Measurements from ENCODE around the gene PRKACB. TPM values are rescaled to one million over a fixed set of nuclear protein-coding genes. Genes with fewer than 3 reads are reported as not detected.

The PRKACB gene
- total and polyA plus RNA-seq, 2 experiments from 2014 or later: 14.6 to 28.0 TPM

DNA sequence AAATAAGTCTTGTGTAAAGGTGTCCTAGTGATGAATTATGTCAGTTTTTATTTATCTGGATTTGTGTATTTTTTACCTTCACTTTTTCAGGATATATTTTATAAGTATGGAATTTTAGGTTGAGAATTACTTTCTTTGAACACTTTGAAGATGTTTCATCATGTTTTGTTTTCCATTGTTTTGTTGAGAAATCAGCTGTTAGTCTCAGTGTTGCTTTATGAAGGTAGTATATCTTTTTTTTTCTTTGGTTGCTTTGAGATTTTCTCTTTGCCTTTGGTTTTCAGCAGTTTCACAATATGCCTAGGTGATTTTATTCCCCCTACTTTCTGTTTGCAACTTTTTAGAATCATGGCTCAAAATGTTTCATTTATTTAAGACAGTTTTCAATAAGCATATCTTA is 48.8 kb upstream of the PRKACB start:
- Histone ChIP-seq H3K27me3 (ENCODE audit: insufficient read depth) (no peaks in the 10 kb centered on the region), H3K4me3 (no peak overlapping the region), H4K20me1 (replicated peaks; ENCODE audit: insufficient read depth) (no peaks in the 10 kb centered on the region), H3K27ac (ENCODE audit: low read depth) (no peak overlapping the region), H3K4me1 (ENCODE audit: insufficient read depth) (no peaks in the 10 kb centered on the region), H3K36me3 (ENCODE audit: insufficient read depth) (no peaks in the 10 kb centered on the region), H3K79me2 (replicated peaks; ENCODE audit: insufficient read depth) (peaks cover 62% of the 10 kb centered on the region), H3K4me2 (no peak overlapping the region), H3K9me2 (ENCODE audit: insufficient read depth) (no peaks in the 10 kb centered on the region), H3F3A (replicated peaks; ENCODE audit: low read depth) (no peaks in the 10 kb centered on the region), H2AFZ (no peak overlapping the region)
- Mint-ChIP-seq H3K27ac (no peak overlapping the region), H3K36me3 (ENCODE audit: low read depth) (peaks cover 14% of the 10 kb centered on the region; the same call in 2 of the 3 replicates), H3K4me1 (no peaks in the 10 kb centered on the region), H3K4me3 (no peak overlapping the region), H3K27me3 (ENCODE audit: insufficient read depth, low read depth, poor library complexity) (peaks cover 3% of the 10 kb centered on the region), H3K9me3 (no peaks in the 10 kb centered on the region)
- TF ChIP-seq, protein P1, sequence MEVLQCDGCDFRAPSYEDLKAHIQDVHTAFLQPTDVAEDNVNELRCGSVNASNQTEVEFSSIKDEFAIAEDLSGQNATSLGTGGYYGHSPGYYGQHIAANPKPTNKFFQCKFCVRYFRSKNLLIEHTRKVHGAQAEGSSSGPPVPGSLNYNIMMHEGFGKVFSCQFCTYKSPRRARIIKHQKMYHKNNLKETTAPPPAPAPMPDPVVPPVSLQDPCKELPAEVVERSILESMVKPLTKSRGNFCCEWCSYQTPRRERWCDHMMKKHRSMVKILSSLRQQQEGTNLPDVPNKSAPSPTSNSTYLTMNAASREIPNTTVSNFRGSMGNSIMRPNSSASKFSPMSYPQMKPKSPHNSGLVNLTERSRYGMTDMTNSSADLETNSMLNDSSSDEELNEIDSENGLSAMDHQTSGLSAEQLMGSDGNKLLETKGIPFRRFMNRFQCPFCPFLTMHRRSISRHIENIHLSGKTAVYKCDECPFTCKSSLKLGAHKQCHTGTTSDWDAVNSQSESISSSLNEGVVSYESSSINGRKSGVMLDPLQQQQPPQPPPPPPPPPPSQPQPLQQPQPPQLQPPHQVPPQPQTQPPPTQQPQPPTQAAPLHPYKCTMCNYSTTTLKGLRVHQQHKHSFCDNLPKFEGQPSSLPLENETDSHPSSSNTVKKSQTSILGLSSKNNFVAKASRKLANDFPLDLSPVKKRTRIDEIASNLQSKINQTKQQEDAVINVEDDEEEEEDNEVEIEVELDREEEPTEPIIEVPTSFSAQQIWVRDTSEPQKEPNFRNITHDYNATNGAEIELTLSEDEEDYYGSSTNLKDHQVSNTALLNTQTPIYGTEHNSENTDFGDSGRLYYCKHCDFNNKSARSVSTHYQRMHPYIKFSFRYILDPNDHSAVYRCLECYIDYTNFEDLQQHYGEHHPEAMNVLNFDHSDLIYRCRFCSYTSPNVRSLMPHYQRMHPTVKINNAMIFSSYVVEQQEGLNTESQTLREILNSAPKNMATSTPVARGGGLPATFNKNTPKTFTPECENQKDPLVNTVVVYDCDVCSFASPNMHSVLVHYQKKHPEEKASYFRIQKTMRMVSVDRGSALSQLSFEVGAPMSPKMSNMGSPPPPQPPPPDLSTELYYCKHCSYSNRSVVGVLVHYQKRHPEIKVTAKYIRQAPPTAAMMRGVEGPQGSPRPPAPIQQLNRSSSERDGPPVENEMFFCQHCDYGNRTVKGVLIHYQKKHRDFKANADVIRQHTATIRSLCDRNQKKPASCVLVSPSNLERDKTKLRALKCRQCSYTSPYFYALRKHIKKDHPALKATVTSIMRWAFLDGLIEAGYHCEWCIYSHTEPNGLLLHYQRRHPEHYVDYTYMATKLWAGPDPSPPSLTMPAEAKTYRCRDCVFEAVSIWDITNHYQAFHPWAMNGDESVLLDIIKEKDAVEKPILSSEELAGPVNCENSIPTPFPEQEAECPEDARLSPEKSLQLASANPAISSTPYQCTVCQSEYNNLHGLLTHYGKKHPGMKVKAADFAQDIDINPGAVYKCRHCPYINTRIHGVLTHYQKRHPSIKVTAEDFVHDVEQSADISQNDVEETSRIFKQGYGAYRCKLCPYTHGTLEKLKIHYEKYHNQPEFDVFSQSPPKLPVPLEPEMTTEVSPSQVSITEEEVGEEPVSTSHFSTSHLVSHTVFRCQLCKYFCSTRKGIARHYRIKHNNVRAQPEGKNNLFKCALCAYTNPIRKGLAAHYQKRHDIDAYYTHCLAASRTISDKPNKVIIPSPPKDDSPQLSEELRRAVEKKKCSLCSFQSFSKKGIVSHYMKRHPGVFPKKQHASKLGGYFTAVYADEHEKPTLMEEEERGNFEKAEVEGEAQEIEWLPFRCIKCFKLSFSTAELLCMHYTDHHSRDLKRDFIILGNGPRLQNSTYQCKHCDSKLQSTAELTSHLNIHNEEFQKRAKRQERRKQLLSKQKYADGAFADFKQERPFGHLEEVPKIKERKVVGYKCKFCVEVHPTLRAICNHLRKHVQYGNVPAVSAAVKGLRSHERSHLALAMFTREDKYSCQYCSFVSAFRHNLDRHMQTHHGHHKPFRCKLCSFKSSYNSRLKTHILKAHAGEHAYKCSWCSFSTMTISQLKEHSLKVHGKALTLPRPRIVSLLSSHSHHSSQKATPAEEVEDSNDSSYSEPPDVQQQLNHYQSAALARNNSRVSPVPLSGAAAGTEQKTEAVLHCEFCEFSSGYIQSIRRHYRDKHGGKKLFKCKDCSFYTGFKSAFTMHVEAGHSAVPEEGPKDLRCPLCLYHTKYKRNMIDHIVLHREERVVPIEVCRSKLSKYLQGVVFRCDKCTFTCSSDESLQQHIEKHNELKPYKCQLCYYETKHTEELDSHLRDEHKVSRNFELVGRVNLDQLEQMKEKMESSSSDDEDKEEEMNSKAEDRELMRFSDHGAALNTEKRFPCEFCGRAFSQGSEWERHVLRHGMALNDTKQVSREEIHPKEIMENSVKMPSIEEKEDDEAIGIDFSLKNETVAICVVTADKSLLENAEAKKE (CRISPR knock-in tag; IDR thresholded peaks at IDR 0.05): no peak
- ATAC-seq (no peak), DNase-seq (ENCODE audit: low spot score) (no peak)

DNA sequence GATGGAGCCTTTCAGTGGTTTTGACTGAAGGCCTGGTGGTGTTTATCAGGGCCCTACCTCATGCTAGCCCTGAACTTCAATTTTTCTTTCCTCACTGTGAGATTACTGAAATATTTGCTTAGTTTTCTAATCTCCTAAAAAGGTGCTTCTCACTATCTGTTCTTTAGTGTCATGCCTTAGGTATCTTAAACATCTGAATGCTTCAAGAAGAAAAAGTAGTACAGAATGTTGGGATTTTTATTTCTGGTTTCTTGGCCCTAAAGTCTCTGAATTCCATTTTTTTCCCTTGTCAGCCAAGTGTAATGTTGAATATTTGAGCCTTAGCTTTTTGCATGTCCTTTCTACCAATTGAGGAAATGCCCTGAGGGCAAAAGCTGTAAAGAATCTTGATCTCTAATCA is 47.9 kb upstream of the PRKACB start:
- H3K4me1 ChIP-seq (ENCODE audit: insufficient read depth): no peaks in the 10 kb centered on the region
- no peaks in the 10 kb centered on the region for H3K9me2 ChIP-seq (ENCODE audit: insufficient read depth)
- H3F3A ChIP-seq (replicated peaks; ENCODE audit: low read depth): no peaks in the 10 kb centered on the region
- H3K27me3 Mint-ChIP-seq (ENCODE audit: insufficient read depth, low read depth, poor library complexity): peaks cover 3% of the 10 kb centered on the region
- no peak overlapping the region for H3K27ac Mint-ChIP-seq
- H3K4me2 ChIP-seq: no peak overlapping the region
- H2AFZ ChIP-seq: no peak overlapping the region
- DNase-seq (ENCODE audit: low spot score) (no peak), ATAC-seq (no peak)
- no peaks in the 10 kb centered on the region for H3K4me1 Mint-ChIP-seq
- H3K4me3 Mint-ChIP-seq: no peak overlapping the region
- H4K20me1 ChIP-seq (replicated peaks; ENCODE audit: insufficient read depth): no peaks in the 10 kb centered on the region
- H3K79me2 ChIP-seq (replicated peaks; ENCODE audit: insufficient read depth): peaks cover 62% of the 10 kb centered on the region
- no peaks in the 10 kb centered on the region for H3K27me3 ChIP-seq (ENCODE audit: insufficient read depth)
- H3K4me3 ChIP-seq: no peak overlapping the region
- no peaks in the 10 kb centered on the region for H3K36me3 ChIP-seq (ENCODE audit: insufficient read depth)
- H3K27ac ChIP-seq (ENCODE audit: low read depth): no peak overlapping the region
- H3K36me3 Mint-ChIP-seq (ENCODE audit: low read depth): peaks cover 14% of the 10 kb centered on the region; the same call in 2 of the 3 replicates
- H3K9me3 Mint-ChIP-seq: no peaks in the 10 kb centered on the region
- TF ChIP-seq, protein P2, sequence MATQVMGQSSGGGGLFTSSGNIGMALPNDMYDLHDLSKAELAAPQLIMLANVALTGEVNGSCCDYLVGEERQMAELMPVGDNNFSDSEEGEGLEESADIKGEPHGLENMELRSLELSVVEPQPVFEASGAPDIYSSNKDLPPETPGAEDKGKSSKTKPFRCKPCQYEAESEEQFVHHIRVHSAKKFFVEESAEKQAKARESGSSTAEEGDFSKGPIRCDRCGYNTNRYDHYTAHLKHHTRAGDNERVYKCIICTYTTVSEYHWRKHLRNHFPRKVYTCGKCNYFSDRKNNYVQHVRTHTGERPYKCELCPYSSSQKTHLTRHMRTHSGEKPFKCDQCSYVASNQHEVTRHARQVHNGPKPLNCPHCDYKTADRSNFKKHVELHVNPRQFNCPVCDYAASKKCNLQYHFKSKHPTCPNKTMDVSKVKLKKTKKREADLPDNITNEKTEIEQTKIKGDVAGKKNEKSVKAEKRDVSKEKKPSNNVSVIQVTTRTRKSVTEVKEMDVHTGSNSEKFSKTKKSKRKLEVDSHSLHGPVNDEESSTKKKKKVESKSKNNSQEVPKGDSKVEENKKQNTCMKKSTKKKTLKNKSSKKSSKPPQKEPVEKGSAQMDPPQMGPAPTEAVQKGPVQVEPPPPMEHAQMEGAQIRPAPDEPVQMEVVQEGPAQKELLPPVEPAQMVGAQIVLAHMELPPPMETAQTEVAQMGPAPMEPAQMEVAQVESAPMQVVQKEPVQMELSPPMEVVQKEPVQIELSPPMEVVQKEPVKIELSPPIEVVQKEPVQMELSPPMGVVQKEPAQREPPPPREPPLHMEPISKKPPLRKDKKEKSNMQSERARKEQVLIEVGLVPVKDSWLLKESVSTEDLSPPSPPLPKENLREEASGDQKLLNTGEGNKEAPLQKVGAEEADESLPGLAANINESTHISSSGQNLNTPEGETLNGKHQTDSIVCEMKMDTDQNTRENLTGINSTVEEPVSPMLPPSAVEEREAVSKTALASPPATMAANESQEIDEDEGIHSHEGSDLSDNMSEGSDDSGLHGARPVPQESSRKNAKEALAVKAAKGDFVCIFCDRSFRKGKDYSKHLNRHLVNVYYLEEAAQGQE (IDR thresholded peaks at IDR 0.05; ENCODE audit: unreplicated experiment): no peak
- TF ChIP-seq, protein P1 (CRISPR knock-in tag; IDR thresholded peaks at IDR 0.05): no peak

Measured in GM23338 (cell line).